Keratinocyte (primary cell): Measurements from ENCODE around the gene STX18. TPM values are rescaled to one million over a fixed set of nuclear protein-coding genes. Genes with fewer than 3 reads are reported as not detected.
"Not testable (repeated sequence)": the region's sequence is repeated elsewhere in the genome, so short reads cannot be mapped to it uniquely, and the experiment has no call there.

Experiments
- DNase-seq: peaks from one replicate; pipeline ENCODE4 v3.0.0-alpha.2; 2011; ENCODE audit warnings: low read depth, missing footprints, low spot score
- FAIRE-seq: peaks from 2 replicates; lab custom pipeline; 2011; peaks lifted over from hg19 to GRCh38; lab: Jason Lieb, UNC
- H2AFZ ChIP-seq: 2 replicates; pipeline ENCODE4 v1.6.0; 2012; ENCODE audit warnings: low read length, control low read depth, inconsistent platforms; ENCODE audit not compliant: control insufficient read depth
- H3K27ac ChIP-seq: 2 replicates; pipeline ENCODE4 v1.5.1; 2011; ENCODE audit warnings: low read length; ENCODE audit not compliant: control insufficient read depth, insufficient read depth
- H3K27me3 ChIP-seq: 3 replicates; pipeline ENCODE4 v1.6.0; 2011; ENCODE audit warnings: low read length; ENCODE audit not compliant: control insufficient read depth, insufficient read depth; ENCODE audit errors: extremely low read depth
- H3K36me3 ChIP-seq, 2 experiments: 2 replicates in 1 of 2; 3 replicates in 1 of 2; pipeline ENCODE4 v1.5.1; 2011; ENCODE audit warnings: low read length in 2 of 2, mild to moderate bottlenecking in 1 of 2; ENCODE audit not compliant: control insufficient read depth in 2 of 2, insufficient read depth in 2 of 2; ENCODE audit errors: extremely low read depth in 1 of 2
- H3K4me1 ChIP-seq: 3 replicates; pipeline ENCODE4 v1.5.1; 2011; ENCODE audit warnings: low read length; ENCODE audit not compliant: control insufficient read depth, insufficient read depth; ENCODE audit errors: extremely low read depth
- H3K4me2 ChIP-seq: 3 replicates; pipeline ENCODE4 v1.6.0; 2011; ENCODE audit warnings: low read depth, low read length; ENCODE audit not compliant: control insufficient read depth, insufficient read depth; ENCODE audit errors: extremely low read depth
- H3K4me3 ChIP-seq, 3 experiments: fragments of 200-600 bp in 1 of 3; sonication (generic) in 1 of 3; 2 replicates in 2 of 3; 3 replicates in 1 of 3; pipeline ENCODE4 v1.5.1; 2011 to 2016; ENCODE audit warnings: low read length in 3 of 3, mild to moderate bottlenecking in 3 of 3, control low read depth in 2 of 3, inconsistent platforms in 1 of 3, low read depth in 1 of 3, mixed read lengths in 1 of 3, mixed run types in 1 of 3, moderate library complexity in 1 of 3; ENCODE audit not compliant: control insufficient read depth in 2 of 3, insufficient read depth in 2 of 3; ENCODE audit errors: extremely low read depth in 1 of 3
- H3K79me2 ChIP-seq: 2 replicates; pipeline ENCODE4 v1.6.0; 2012; ENCODE audit warnings: low read length; ENCODE audit not compliant: control insufficient read depth, insufficient read depth
- H3K9ac ChIP-seq: 3 replicates; pipeline ENCODE4 v1.6.0; 2011; ENCODE audit warnings: low read length; ENCODE audit not compliant: control insufficient read depth, insufficient read depth; ENCODE audit errors: extremely low read depth
- H3K9me1 ChIP-seq: 3 replicates; pipeline ENCODE4 v1.6.0; 2011; ENCODE audit warnings: low read length; ENCODE audit not compliant: control insufficient read depth, insufficient read depth; ENCODE audit errors: extremely low read depth
- H3K9me3 ChIP-seq: 2 replicates; pipeline ENCODE4 v1.5.1; 2012; ENCODE audit warnings: low read depth, low read length; ENCODE audit not compliant: control insufficient read depth
- H4K20me1 ChIP-seq: 3 replicates; pipeline ENCODE4 v1.6.0; 2011; ENCODE audit warnings: low read length; ENCODE audit not compliant: control insufficient read depth, insufficient read depth; ENCODE audit errors: extremely low read depth
- CTCF ChIP-seq, 3 experiments: IDR thresholded peaks in 1 of 3; conservative IDR thresholded peaks in 1 of 3; optimal IDR thresholded peaks in 1 of 3; 2 replicates in 2 of 3; 3 replicates in 1 of 3; pipeline versions ENCODE3 to v1.5.1; 2011; ENCODE audit warnings: low read length in 3 of 3, mild to moderate bottlenecking in 3 of 3, moderate library complexity in 2 of 3, control low read depth in 1 of 3, inconsistent platforms in 1 of 3; ENCODE audit not compliant: insufficient read depth in 2 of 3; ENCODE audit errors: extremely low read depth in 1 of 3
- EZH2 ChIP-seq: IDR thresholded peaks from one replicate; pipeline ENCODE4 v1.6.1; 2012; ENCODE audit warnings: inconsistent platforms, mild to moderate bottlenecking, low read length, moderate library complexity
- dilution Hi-C: fragments of 300-500 bp; cut with MboI; formaldehyde crosslinking; loops from one replicate; pipeline ENCODE4 v1.7.0; 2020; ENCODE audit warnings: low sequenced_read_pairs; ENCODE audit not compliant: extremely low pct_ligation_motif_present
- polyA plus RNA-seq, 5 experiments: library from polyadenylated mRNA; depleted of rRNA in 3 of 5; stranded (reverse) in 3 of 5; stranded (forward) in 1 of 5; unstranded in 1 of 5; fragments of >200 nt; gene quantifications; 1 replicate in 1 of 5; 2 replicates in 3 of 5; 3 replicates in 1 of 5; pipeline versions ENCODE4 v1.2.1 to v1.2.3, GENCODE V29; 2011 to 2012; ENCODE audit warnings: missing spikeins in 2 of 5, low read depth in 1 of 5, low replicate concordance in 1 of 5

The STX18 gene
- polyA plus RNA-seq, 1 donor (not counting 4 experiments of a cell fraction or from before 2014, with no cell fraction given): 21.6 TPM

GRCh38 chr4:4568806-4569427, 27.1 kb upstream of the STX18 start:
- Histone ChIP-seq H4K20me1 (no peaks in the 10 kb centered on the region), H3K9me1 (no peaks in the 10 kb centered on the region), H3K27me3 (no peaks in the 10 kb centered on the region), H3K27ac (no peak overlapping the region), H3K36me3 (no peaks in the 10 kb centered on the region), H2AFZ (no peak overlapping the region), H3K4me1 (no peaks in the 10 kb centered on the region), H3K4me2 (no peak overlapping the region), H3K9ac (no peak overlapping the region), H3K79me2 (no peaks in the 10 kb centered on the region), H3K4me3 (no peak overlapping the region), H3K9me3 (no peaks in the 10 kb centered on the region)
- FAIRE-seq (no peak), DNase-seq (no peak)
- TF ChIP-seq CTCF (optimal IDR thresholded peaks at IDR 0.05 in 1 of 3, IDR thresholded peaks at IDR 0.05 in 1 of 3, conservative IDR thresholded peaks at IDR 0.05 in 1 of 3; ENCODE audit: extremely low read depth in 1 of 3, insufficient read depth in 2 of 3, low read length in 3 of 3) (no peak), EZH2 (no peak)
- dilution Hi-C loops: no loop called here

- H3K9me3 ChIP-seq, H2AFZ ChIP-seq, H3K79me2 ChIP-seq, H4K20me1 ChIP-seq, H3K27me3 ChIP-seq, H3K4me1 ChIP-seq, H3K4me2 ChIP-seq, FAIRE-seq, H3K9ac ChIP-seq, DNase-seq, H3K9me1 ChIP-seq, H3K27ac ChIP-seq, H3K36me3 ChIP-seq, dilution Hi-C loops, H3K4me3 ChIP-seq: not testable (repeated sequence)
Observed at GRCh38 chr4:4566359-4566758, 24.5 kb upstream of the STX18 start.

- FAIRE-seq: no peak
- H3K79me2 ChIP-seq: no peaks in the 10 kb centered on the region
- no peak overlapping the region for H3K4me3 ChIP-seq
- no peaks in the 10 kb centered on the region for H3K36me3 ChIP-seq
- H3K9me1 ChIP-seq: no peaks in the 10 kb centered on the region
- no peak for DNase-seq
- no peak overlapping the region for H3K9ac ChIP-seq
- no peaks in the 10 kb centered on the region for H4K20me1 ChIP-seq
- H2AFZ ChIP-seq: no peak overlapping the region
- H3K27ac ChIP-seq: no peak overlapping the region
- dilution Hi-C loops: no loop called here
- H3K27me3 ChIP-seq: no peaks in the 10 kb centered on the region
- H3K9me3 ChIP-seq: no peaks in the 10 kb centered on the region
- TF ChIP-seq EZH2 (no peak), CTCF (optimal IDR thresholded peaks at IDR 0.05 in 1 of 3, IDR thresholded peaks at IDR 0.05 in 1 of 3, conservative IDR thresholded peaks at IDR 0.05 in 1 of 3; ENCODE audit: extremely low read depth in 1 of 3, insufficient read depth in 2 of 3, low read length in 3 of 3) (no peak)
- H3K4me1 ChIP-seq: no peaks in the 10 kb centered on the region
- no peak overlapping the region for H3K4me2 ChIP-seq
Observed at GRCh38 chr4:4564522-4564921, 22.7 kb upstream of the STX18 start.
